ENCODE results near the gene LRBA. TPM values are rescaled to one million over a fixed set of nuclear protein-coding genes. Genes with fewer than 3 reads are reported as not detected.
"Not testable (repeated sequence)": the region's sequence is repeated elsewhere in the genome, so short reads cannot be mapped to it uniquely, and the experiment has no call there.

LRBA gene
- total RNA-seq, 2 donors from 2014 or later, result 50.1 to 59.9 TPM

DNA sequence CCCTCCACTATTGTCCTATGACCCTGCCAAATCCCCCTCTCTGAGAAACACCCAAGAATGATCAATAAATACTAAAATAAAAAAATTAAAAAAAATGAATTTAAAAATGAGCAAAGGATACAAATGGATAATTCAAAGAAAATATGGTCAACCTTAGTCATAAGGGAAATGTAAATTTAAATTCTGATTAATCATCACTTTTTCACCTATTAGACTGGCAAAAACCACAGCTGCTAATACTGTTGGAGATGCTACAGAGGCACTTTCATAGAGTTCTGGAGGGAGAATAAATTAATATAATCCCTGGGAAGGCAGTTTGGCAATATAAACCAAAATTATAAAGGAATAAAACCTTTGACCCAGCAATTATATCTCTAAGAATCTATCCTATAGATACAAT lies 50.3 kb downstream of the LRBA start:
- no peaks in the 10 kb centered on the region for H3K36me3 ChIP-seq (replicated peaks in 1 of 2; ENCODE audit: insufficient read depth in 1 of 2, low read depth in 2 of 2)
- H3K4me1 ChIP-seq, result peaks cover 3% of the 10 kb centered on the region
- ATAC-seq, result no peak
- intact Hi-C loops (cut with DNase I), result no loop called here
- no peaks in the 10 kb centered on the region for H3K9me3 ChIP-seq
- no peak for DNase-seq
- H3K27ac ChIP-seq, result no peak overlapping the region
- H3K27me3 ChIP-seq, result no peaks in the 10 kb centered on the region
- H3K4me3 ChIP-seq, result no peak overlapping the region
- TF ChIP-seq, protein P1, sequence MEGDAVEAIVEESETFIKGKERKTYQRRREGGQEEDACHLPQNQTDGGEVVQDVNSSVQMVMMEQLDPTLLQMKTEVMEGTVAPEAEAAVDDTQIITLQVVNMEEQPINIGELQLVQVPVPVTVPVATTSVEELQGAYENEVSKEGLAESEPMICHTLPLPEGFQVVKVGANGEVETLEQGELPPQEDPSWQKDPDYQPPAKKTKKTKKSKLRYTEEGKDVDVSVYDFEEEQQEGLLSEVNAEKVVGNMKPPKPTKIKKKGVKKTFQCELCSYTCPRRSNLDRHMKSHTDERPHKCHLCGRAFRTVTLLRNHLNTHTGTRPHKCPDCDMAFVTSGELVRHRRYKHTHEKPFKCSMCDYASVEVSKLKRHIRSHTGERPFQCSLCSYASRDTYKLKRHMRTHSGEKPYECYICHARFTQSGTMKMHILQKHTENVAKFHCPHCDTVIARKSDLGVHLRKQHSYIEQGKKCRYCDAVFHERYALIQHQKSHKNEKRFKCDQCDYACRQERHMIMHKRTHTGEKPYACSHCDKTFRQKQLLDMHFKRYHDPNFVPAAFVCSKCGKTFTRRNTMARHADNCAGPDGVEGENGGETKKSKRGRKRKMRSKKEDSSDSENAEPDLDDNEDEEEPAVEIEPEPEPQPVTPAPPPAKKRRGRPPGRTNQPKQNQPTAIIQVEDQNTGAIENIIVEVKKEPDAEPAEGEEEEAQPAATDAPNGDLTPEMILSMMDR (IDR thresholded peaks at IDR 0.05), result no peak
- no peak for TF ChIP-seq POLR2A (IDR thresholded peaks at IDR 0.05)

DNA sequence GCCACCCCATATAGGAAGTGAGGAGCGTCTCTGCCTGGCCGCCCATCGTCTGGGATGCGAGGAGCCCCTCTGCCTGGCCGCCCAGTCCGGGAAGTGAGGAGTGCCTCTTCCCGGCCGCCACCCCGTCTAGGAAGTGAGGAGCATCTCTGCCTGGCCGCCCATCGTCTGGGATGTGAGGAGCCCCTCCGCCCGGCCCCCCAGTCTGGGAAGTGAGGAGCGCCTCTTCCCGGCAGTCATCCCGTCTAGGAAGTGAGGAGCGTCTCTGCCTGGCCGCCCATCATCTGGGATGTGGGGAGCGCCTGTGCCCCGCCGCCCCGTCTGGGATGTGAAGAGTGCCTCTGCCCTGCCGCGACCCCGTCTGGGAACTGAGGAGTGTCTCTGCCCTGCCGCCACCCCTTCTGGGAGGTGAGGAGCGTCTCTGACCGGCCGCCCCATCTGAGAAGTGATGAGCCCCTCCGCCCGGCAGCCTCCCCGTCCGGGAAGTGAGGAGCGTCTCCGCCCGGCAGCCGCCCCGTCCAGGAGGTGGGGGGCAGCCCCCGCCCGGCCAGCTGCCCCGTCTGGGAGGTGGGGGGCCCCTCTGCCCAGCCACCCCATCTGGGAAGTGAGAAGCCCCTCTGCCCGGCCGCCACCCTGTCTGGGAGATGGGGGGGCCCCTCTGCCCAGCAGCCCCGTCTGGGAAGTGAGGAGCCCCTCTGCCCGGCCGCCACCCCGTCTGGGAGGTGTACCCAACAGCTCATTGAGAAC lies 51.3 kb downstream of the LRBA start:
- WGBS, 2 donors, result 92 to 96% methylated on average over 28 to 33 of the region's 47 CpGs
- DNase-seq; H3K27ac ChIP-seq; ATAC-seq; H3K36me3 ChIP-seq (replicated peaks in 1 of 2; ENCODE audit: insufficient read depth in 1 of 2, low read depth in 2 of 2); H3K27me3 ChIP-seq; H3K4me3 ChIP-seq; intact Hi-C loops (cut with DNase I); H3K4me1 ChIP-seq; H3K9me3 ChIP-seq: not testable (repeated sequence)

DNA sequence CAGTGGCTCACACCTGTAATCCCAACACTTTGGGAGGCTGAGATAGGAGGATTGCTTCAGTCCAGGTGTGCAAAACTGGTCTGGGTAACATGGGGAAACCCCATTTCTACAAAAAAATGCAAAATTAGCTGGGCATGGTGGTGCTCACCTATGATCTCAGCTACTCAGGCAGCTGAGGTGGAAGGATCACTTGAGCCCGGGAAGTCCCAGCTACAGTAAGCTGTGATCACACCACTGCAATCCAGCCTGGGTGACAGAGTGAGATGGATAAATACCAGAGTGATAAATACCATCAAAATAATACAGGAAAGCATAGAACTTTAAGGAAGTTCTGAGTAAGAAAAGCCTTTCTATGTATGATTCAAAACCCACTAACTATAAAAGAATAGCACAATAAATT lies 52.8 kb downstream of the LRBA start:
- DNase-seq, result no peak
- H3K4me1 ChIP-seq, result peaks cover 3% of the 10 kb centered on the region
- ATAC-seq, result peak; percentile 56
- no peak overlapping the region for H3K4me3 ChIP-seq
- no peaks in the 10 kb centered on the region for H3K36me3 ChIP-seq (replicated peaks in 1 of 2; ENCODE audit: insufficient read depth in 1 of 2, low read depth in 2 of 2)
- intact Hi-C loops (cut with DNase I), result no loop called here
- WGBS, 2 donors, result 50 to 59% methylated on average over 1 of the region's 1 CpG
- TF ChIP-seq, protein P1 (IDR thresholded peaks at IDR 0.05), result no peak
- no peak for TF ChIP-seq POLR2A (IDR thresholded peaks at IDR 0.05)
- H3K27me3 ChIP-seq, result no peaks in the 10 kb centered on the region
- no peak overlapping the region for H3K27ac ChIP-seq
- no peaks in the 10 kb centered on the region for H3K9me3 ChIP-seq

DNA sequence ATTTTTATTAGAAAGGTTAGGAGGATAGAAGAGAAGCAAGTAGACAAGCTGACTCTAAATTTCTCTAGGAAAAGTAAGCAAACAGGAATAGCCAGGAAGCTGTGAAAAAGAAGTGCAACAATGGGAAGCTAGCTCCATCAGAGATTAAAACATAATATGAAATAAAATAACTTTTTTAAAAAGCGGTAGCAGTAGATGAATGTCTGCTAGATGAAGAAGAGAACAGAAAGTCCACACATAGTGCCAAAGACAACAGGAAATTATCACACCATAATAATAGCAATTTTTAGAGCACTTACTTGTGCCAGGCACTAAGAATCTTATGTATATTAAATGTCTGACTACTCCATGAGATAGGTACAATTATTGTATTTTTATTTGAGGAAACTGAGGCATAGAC lies 53.5 kb downstream of the LRBA start:
- whole genome bisulfite sequencing, 2 donors, result 63 to 80% methylated on average over 1 of the region's 1 CpG
- no peak for TF ChIP-seq POLR2A (IDR thresholded peaks at IDR 0.05)
- TF ChIP-seq, protein P1 (IDR thresholded peaks at IDR 0.05), result no peak

DNA sequence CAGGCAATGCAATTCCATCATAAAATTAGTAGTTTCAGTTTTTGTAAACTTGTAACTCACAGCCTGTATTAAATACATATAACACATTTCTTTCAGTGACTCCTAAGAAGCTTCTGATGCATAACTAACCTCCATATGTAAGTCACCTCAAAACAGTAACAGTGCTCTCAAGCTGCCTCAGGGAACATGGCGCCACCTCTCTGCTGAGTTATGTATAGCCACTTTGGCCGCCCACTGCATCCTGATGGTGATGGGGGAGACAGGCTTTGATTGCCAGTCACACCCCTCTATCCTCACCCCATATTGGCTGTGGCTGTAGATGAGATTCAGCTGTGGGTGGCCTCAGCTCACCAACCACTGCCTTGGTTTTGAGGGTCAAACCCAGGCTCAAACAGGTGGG lies 54.3 kb downstream of the LRBA start:
- ATAC-seq, result no peak
- Histone ChIP-seq H3K27ac (no peak overlapping the region), H3K4me1 (peaks cover 3% of the 10 kb centered on the region), H3K9me3 (no peaks in the 10 kb centered on the region), H3K36me3 (replicated peaks in 1 of 2; ENCODE audit: insufficient read depth in 1 of 2, low read depth in 2 of 2) (no peaks in the 10 kb centered on the region), H3K4me3 (no peak overlapping the region), H3K27me3 (no peaks in the 10 kb centered on the region)
- 92 to 97% methylated on average over 2 of the region's 2 CpGs for WGBS, 2 donors
- TF ChIP-seq, protein P1 (IDR thresholded peaks at IDR 0.05), result peak in 4 of 7 experiments; percentile 3 to 12 (median 10)
- TF ChIP-seq POLR2A (IDR thresholded peaks at IDR 0.05), result no peak
- intact Hi-C loops (cut with DNase I), result no loop called here
- DNase-seq, result no peak

More for the DNA sequence above, 53.5 kb downstream of the LRBA start:
- H3K27me3 ChIP-seq, result no peaks in the 10 kb centered on the region
- DNase-seq (no peak), ATAC-seq (no peak)
- peaks cover 3% of the 10 kb centered on the region for H3K4me1 ChIP-seq
- no peaks in the 10 kb centered on the region for H3K36me3 ChIP-seq (replicated peaks in 1 of 2; ENCODE audit: insufficient read depth in 1 of 2, low read depth in 2 of 2)
- intact Hi-C loops (cut with DNase I), result no loop called here
- no peak overlapping the region for H3K27ac ChIP-seq
- no peaks in the 10 kb centered on the region for H3K9me3 ChIP-seq
- H3K4me3 ChIP-seq, result no peak overlapping the region

Measured in body of pancreas (tissue), 4 donors.